ENCODE results near the gene STAT5B. TPM values are rescaled to one million over a fixed set of nuclear protein-coding genes. Genes with fewer than 3 reads are reported as not detected.
"Not testable (repeated sequence)": the region's sequence is repeated elsewhere in the genome, so short reads cannot be mapped to it uniquely, and the experiment has no call there.

Gene STAT5B
- polyA plus RNA-seq, 1 donor (not counting 4 experiments of a cell fraction or from before 2014, with no cell fraction given) = 16.1 TPM

- dilution Hi-C loops (cut with MboI; ENCODE audit: extremely low pct_ligation_motif_present, low sequenced_read_pairs) = no loop called here
- FAIRE-seq (no peak), DNase-seq (ENCODE audit: low read depth, low spot score) (no peak)
- no peak overlapping the region for H2AFZ ChIP-seq (ENCODE audit: control insufficient read depth, low read length)
- H4K20me1 ChIP-seq (ENCODE audit: control insufficient read depth, extremely low read depth, insufficient read depth, low read length) = no peaks in the 10 kb centered on the region
- no peaks in the 10 kb centered on the region for H3K27me3 ChIP-seq (ENCODE audit: control insufficient read depth, extremely low read depth, insufficient read depth, low read length)
- H3K9me1 ChIP-seq (ENCODE audit: control insufficient read depth, extremely low read depth, insufficient read depth, low read length) = no peaks in the 10 kb centered on the region
- TF ChIP-seq CTCF (optimal IDR thresholded peaks at IDR 0.05 in 1 of 3, IDR thresholded peaks at IDR 0.05 in 1 of 3, conservative IDR thresholded peaks at IDR 0.05 in 1 of 3; ENCODE audit: extremely low read depth in 1 of 3, insufficient read depth in 2 of 3, low read length in 3 of 3) (no peak), EZH2 (IDR thresholded peaks at IDR 0.05; ENCODE audit: low read length) (no peak)
- H3K36me3 ChIP-seq (ENCODE audit: control insufficient read depth in 2 of 2, extremely low read depth in 1 of 2, insufficient read depth in 2 of 2, low read length in 2 of 2) = no peaks in the 10 kb centered on the region
- no peak overlapping the region for H3K4me3 ChIP-seq (ENCODE audit: control insufficient read depth in 2 of 3, extremely low read depth in 1 of 3, insufficient read depth in 2 of 3, low read depth in 1 of 3, low read length in 3 of 3)
- H3K27ac ChIP-seq (ENCODE audit: control insufficient read depth, insufficient read depth, low read length) = no peak overlapping the region
- no peak overlapping the region for H3K9ac ChIP-seq (ENCODE audit: control insufficient read depth, extremely low read depth, insufficient read depth, low read length)
- no peaks in the 10 kb centered on the region for H3K4me1 ChIP-seq (ENCODE audit: control insufficient read depth, extremely low read depth, insufficient read depth, low read length)
- H3K9me3 ChIP-seq (ENCODE audit: control insufficient read depth, low read depth, low read length) = no peaks in the 10 kb centered on the region
- no peak overlapping the region for H3K4me2 ChIP-seq (ENCODE audit: control insufficient read depth, extremely low read depth, insufficient read depth, low read depth, low read length)
- no peaks in the 10 kb centered on the region for H3K79me2 ChIP-seq (ENCODE audit: control insufficient read depth, insufficient read depth, low read length)
Measured at GRCh38 chr17:42246515-42246914, 29.7 kb downstream of the STAT5B start.

DNA sequence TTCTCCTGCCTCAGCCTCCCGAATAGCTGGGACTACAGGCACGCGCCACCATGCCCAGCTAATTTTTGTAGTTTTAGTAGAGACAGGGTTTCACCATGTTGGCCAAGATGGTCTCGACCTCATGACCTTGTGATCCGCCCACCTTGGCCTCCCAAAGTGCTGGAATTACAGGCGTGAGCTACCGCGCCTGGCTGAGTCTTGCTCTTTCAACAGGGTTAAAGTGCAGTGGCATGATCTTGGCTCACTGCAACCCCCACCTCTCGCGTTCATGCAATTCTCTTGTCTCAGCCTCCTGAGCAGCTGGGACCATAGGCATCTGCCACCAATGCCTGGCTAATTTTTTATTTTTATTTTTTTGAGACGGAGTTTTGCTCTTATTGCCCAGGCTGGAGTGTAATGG lies 31.0 kb downstream of the STAT5B start:
- H3K4me3 ChIP-seq (ENCODE audit: control insufficient read depth in 2 of 3, extremely low read depth in 1 of 3, insufficient read depth in 2 of 3, low read depth in 1 of 3, low read length in 3 of 3); H3K27ac ChIP-seq (ENCODE audit: control insufficient read depth, insufficient read depth, low read length); H3K27me3 ChIP-seq (ENCODE audit: control insufficient read depth, extremely low read depth, insufficient read depth, low read length); H3K9ac ChIP-seq (ENCODE audit: control insufficient read depth, extremely low read depth, insufficient read depth, low read length); H3K36me3 ChIP-seq (ENCODE audit: control insufficient read depth in 2 of 2, extremely low read depth in 1 of 2, insufficient read depth in 2 of 2, low read length in 2 of 2); H4K20me1 ChIP-seq (ENCODE audit: control insufficient read depth, extremely low read depth, insufficient read depth, low read length); FAIRE-seq; H2AFZ ChIP-seq (ENCODE audit: control insufficient read depth, low read length); H3K9me1 ChIP-seq (ENCODE audit: control insufficient read depth, extremely low read depth, insufficient read depth, low read length); H3K4me1 ChIP-seq (ENCODE audit: control insufficient read depth, extremely low read depth, insufficient read depth, low read length); H3K9me3 ChIP-seq (ENCODE audit: control insufficient read depth, low read depth, low read length); H3K79me2 ChIP-seq (ENCODE audit: control insufficient read depth, insufficient read depth, low read length); H3K4me2 ChIP-seq (ENCODE audit: control insufficient read depth, extremely low read depth, insufficient read depth, low read depth, low read length); DNase-seq (ENCODE audit: low read depth, low spot score); dilution Hi-C loops (cut with MboI; ENCODE audit: extremely low pct_ligation_motif_present, low sequenced_read_pairs): not testable (repeated sequence)

GRCh38 chr17:42244116-42244515 lies 32.1 kb downstream of the STAT5B start:
- H2AFZ ChIP-seq (ENCODE audit: control insufficient read depth, low read length) = not testable (repeated sequence)

More at GRCh38 chr17:42244116-42244515, 32.1 kb downstream of the STAT5B start:
- H3K4me3 ChIP-seq (ENCODE audit: control insufficient read depth in 2 of 3, extremely low read depth in 1 of 3, insufficient read depth in 2 of 3, low read depth in 1 of 3, low read length in 3 of 3); FAIRE-seq; H4K20me1 ChIP-seq (ENCODE audit: control insufficient read depth, extremely low read depth, insufficient read depth, low read length); H3K27me3 ChIP-seq (ENCODE audit: control insufficient read depth, extremely low read depth, insufficient read depth, low read length); H3K27ac ChIP-seq (ENCODE audit: control insufficient read depth, insufficient read depth, low read length); H3K9ac ChIP-seq (ENCODE audit: control insufficient read depth, extremely low read depth, insufficient read depth, low read length); H3K4me1 ChIP-seq (ENCODE audit: control insufficient read depth, extremely low read depth, insufficient read depth, low read length); H3K4me2 ChIP-seq (ENCODE audit: control insufficient read depth, extremely low read depth, insufficient read depth, low read depth, low read length); DNase-seq (ENCODE audit: low read depth, low spot score); H3K9me1 ChIP-seq (ENCODE audit: control insufficient read depth, extremely low read depth, insufficient read depth, low read length); H3K36me3 ChIP-seq (ENCODE audit: control insufficient read depth in 2 of 2, extremely low read depth in 1 of 2, insufficient read depth in 2 of 2, low read length in 2 of 2); H3K79me2 ChIP-seq (ENCODE audit: control insufficient read depth, insufficient read depth, low read length); dilution Hi-C loops (cut with MboI; ENCODE audit: extremely low pct_ligation_motif_present, low sequenced_read_pairs); H3K9me3 ChIP-seq (ENCODE audit: control insufficient read depth, low read depth, low read length): not testable (repeated sequence)

Data from keratinocyte (primary cell).